Umbilical cord (tissue), 1 donor: ENCODE data around the gene FAM83G. TPM values are rescaled to one million over a fixed set of nuclear protein-coding genes. Genes with fewer than 3 reads are reported as not detected.

Source experiments
- total RNA-seq: library from RNA; depleted of rRNA; stranded (reverse); fragments of >200 nt; gene quantifications from one replicate; pipeline ENCODE4 v1.2.3, GENCODE V29; 2014; ENCODE audit warnings: low replicate concordance; ENCODE audit not compliant: insufficient read depth

FAM83G gene
- total RNA-seq, 1 donor from 2014 or later = 4.8 TPM

Other genes starting within 250 kb of the FAM83G start
- gene TVP23B, start 223.6 kb downstream of the FAM83G start, total RNA-seq = 69.8 TPM
- 43.6 TPM for gene PRPSAP2, start 146.6 kb downstream of the FAM83G start, total RNA-seq
- 0.48 TPM for gene SLC5A10, start 52.6 kb downstream of the FAM83G start, total RNA-seq
- 5.1 TPM for gene GRAP, start 42.2 kb upstream of the FAM83G start, total RNA-seq
- gene GRAPL, start 122.8 kb upstream of the FAM83G start, total RNA-seq = not detected
- 42.1 TPM for gene EPN2, start 232.6 kb upstream of the FAM83G start, total RNA-seq